Ectodermal cell (in vitro differentiated cells): ENCODE data around the gene FYN.

Experiments
- H3K27ac ChIP-seq: 2 replicates; pipeline ENCODE4 v1.7.0; 2013; ENCODE audit warnings: mild to moderate bottlenecking, low read depth, low read length; ENCODE audit not compliant: insufficient read depth, poor library complexity, severe bottlenecking
- H3K27me3 ChIP-seq: 2 replicates; pipeline ENCODE4 v1.7.0; 2013; ENCODE audit warnings: mild to moderate bottlenecking, low read length; ENCODE audit not compliant: insufficient read depth, control insufficient read depth, poor library complexity, severe bottlenecking
- H3K36me3 ChIP-seq: one replicate; pipeline ENCODE4 v1.7.0; 2013; ENCODE audit warnings: low read length; ENCODE audit not compliant: control insufficient read depth, insufficient read depth
- H3K4me1 ChIP-seq: one replicate; pipeline ENCODE4 v1.7.0; 2013; ENCODE audit warnings: low read length; ENCODE audit not compliant: control insufficient read depth, insufficient read depth
- H3K4me3 ChIP-seq: 2 replicates; pipeline ENCODE4 v1.7.0; 2013; ENCODE audit warnings: low read depth, low read length, control low read depth; ENCODE audit not compliant: insufficient read depth
- H3K9me3 ChIP-seq: 2 replicates; pipeline ENCODE4 v1.7.0; 2013; ENCODE audit warnings: mild to moderate bottlenecking, low read length, moderate library complexity; ENCODE audit not compliant: control insufficient read depth
- WGBS, 2 experiments: methylation state at CpG; one replicate each; pipeline ENCODE4 v1.1.7; 2013; ENCODE audit warnings: missing lambda C conversion rate in 2 of 2; 5-methylcytosine and 5-hydroxymethylcytosine counted together

FYN gene

GRCh38 chr6:111734068-111735061 is 138.9 kb downstream of the FYN start:
- Histone ChIP-seq H3K9me3 (peaks cover 3% of the 10 kb centered on the region), H3K27ac (no peak overlapping the region)
- WGBS, 2 experiments = 88 to 90% methylated on average over 4 of the region's 4 CpGs

DNA sequence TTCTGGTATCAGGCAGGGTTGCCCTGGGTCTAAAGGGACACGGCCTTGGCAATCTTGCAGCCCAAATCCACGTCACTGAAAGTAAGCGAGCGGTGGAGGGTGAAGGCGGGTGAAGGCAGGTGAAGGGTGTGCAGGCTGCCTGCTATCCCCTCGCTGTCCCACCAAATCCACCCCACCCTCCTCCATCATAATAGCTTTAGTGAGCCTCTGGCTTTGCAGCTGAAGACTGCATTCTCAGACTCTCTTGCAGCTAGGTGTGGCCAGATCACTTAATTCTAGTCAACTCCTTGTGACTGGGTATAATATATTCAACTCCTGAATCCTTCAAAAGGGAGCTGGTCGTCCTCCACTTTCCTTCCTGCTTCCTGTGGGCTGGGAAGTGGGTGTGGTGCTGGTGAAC is 140.9 kb downstream of the FYN start:
- Histone ChIP-seq H3K36me3 (peaks cover 16% of the 10 kb centered on the region), H3K9me3 (peaks cover 3% of the 10 kb centered on the region), H3K27ac (peak overlapping the region; percentile 93), H3K27me3 (no peaks in the 10 kb centered on the region), H3K4me3 (no peak overlapping the region), H3K4me1 (peaks cover 31% of the 10 kb centered on the region)
- WGBS, 2 experiments = 96% methylated on average over 7 of the region's 7 CpGs

More at GRCh38 chr6:111734068-111735061, 138.9 kb downstream of the FYN start:
- Histone ChIP-seq H3K4me3 (no peak overlapping the region), H3K36me3 (peaks cover 16% of the 10 kb centered on the region), H3K4me1 (peaks cover 31% of the 10 kb centered on the region), H3K27me3 (no peaks in the 10 kb centered on the region)

GRCh38 chr6:111731456-111732195 is 141.6 kb downstream of the FYN start:
- H3K36me3 ChIP-seq = peaks cover 16% of the 10 kb centered on the region
- H3K4me3 ChIP-seq = no peak overlapping the region
- no peaks in the 10 kb centered on the region for H3K27me3 ChIP-seq
- H3K27ac ChIP-seq = peak overlapping the region; percentile 93
- H3K4me1 ChIP-seq = peaks cover 31% of the 10 kb centered on the region
- peaks cover 3% of the 10 kb centered on the region for H3K9me3 ChIP-seq
- WGBS, 2 experiments = 10 to 14% methylated on average over 6 of the region's 6 CpGs

DNA sequence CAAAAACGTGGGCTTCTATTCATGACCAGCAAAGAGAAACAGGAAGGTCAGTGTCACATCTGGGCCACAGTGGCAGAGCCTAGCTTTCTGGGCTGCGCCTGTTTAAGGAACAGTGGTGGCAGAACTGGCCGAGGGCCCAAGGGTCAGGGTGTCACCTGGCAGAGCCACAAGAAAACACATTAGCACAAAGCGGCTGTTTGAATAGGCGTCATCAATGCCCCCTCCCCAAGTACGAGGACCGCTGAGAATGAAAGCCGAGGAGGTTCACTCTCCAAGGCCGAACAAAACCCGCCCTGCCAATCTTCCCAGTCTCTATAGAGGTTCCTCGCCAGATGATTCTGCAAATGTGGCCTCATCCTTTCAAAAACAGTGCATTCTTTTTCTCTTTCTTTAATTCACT is 142.4 kb downstream of the FYN start:
- Histone ChIP-seq H3K27ac (peak overlapping the region; percentile 93), H3K9me3 (peaks cover 3% of the 10 kb centered on the region), H3K27me3 (no peaks in the 10 kb centered on the region), H3K36me3 (peaks cover 16% of the 10 kb centered on the region), H3K4me3 (no peak overlapping the region), H3K4me1 (peaks cover 31% of the 10 kb centered on the region)
- WGBS, 2 experiments = 26 to 44% methylated on average over 11 of the region's 11 CpGs

- Histone ChIP-seq H3K27ac (no peak overlapping the region), H3K4me3 (no peak overlapping the region), H3K4me1 (peaks cover 28% of the 10 kb centered on the region), H3K9me3 (peaks cover 3% of the 10 kb centered on the region), H3K27me3 (no peaks in the 10 kb centered on the region), H3K36me3 (peaks cover 4% of the 10 kb centered on the region)
- 87 to 89% methylated on average over 3 of the region's 3 CpGs for WGBS, 2 experiments
Observed at GRCh38 chr6:111727802-111728201, 145.4 kb downstream of the FYN start.

DNA sequence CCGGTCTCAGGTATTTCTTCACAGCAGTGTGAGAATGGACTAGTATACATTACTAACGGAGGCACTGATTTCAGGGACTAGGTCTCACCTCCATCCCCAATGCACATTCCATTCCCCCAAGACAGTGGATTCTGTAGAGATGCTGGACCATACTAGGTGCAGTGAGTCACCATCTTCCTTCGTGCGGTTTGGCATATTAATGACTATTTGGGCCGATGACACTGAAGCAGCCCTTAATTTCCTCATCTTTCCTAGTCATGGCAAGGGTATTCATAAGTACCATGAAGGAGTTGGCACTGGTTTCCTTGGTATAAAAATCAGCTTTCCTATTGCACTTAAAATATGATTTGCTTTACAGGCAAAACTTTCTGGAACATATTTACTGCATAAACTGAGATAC is 146.2 kb downstream of the FYN start:
- WGBS, 2 experiments = 96 to 98% methylated on average over 5 of the region's 5 CpGs
- no peak overlapping the region for H3K27ac ChIP-seq
- H3K27me3 ChIP-seq = no peaks in the 10 kb centered on the region
- no peak overlapping the region for H3K4me3 ChIP-seq
- H3K4me1 ChIP-seq = peaks cover 28% of the 10 kb centered on the region
- no peaks in the 10 kb centered on the region for H3K36me3 ChIP-seq
- H3K9me3 ChIP-seq = no peaks in the 10 kb centered on the region

- no peak overlapping the region for H3K4me3 ChIP-seq
- H3K36me3 ChIP-seq = no peaks in the 10 kb centered on the region
- 94% methylated on average over 7 of the region's 7 CpGs for WGBS, 2 experiments
- no peak overlapping the region for H3K27ac ChIP-seq
- H3K27me3 ChIP-seq = no peaks in the 10 kb centered on the region
- peaks cover 18% of the 10 kb centered on the region for H3K4me1 ChIP-seq
- H3K9me3 ChIP-seq = no peaks in the 10 kb centered on the region
Observed at GRCh38 chr6:111725446-111726112, 147.7 kb downstream of the FYN start.

- Histone ChIP-seq H3K27me3 (no peaks in the 10 kb centered on the region), H3K36me3 (peaks cover 3% of the 10 kb centered on the region), H3K4me1 (peaks cover 7% of the 10 kb centered on the region), H3K27ac (no peak overlapping the region), H3K4me3 (no peak overlapping the region), H3K9me3 (no peaks in the 10 kb centered on the region)
- WGBS, 2 experiments = 85 to 92% methylated on average over 3 of the region's 3 CpGs
Observed at GRCh38 chr6:111724505-111724904, 148.7 kb downstream of the FYN start.

GRCh38 chr6:111724039-111724438 is 149.2 kb downstream of the FYN start:
- 93 to 94% methylated on average over 5 of the region's 5 CpGs for WGBS, 2 experiments
- Histone ChIP-seq H3K27me3 (no peaks in the 10 kb centered on the region), H3K27ac (no peak overlapping the region), H3K9me3 (no peaks in the 10 kb centered on the region), H3K36me3 (peaks cover 3% of the 10 kb centered on the region), H3K4me1 (peaks cover 6% of the 10 kb centered on the region), H3K4me3 (no peak overlapping the region)
